Nephron (organoid): ENCODE measurements around the gene PPP1R9A.
"Not testable (repeated sequence)": the region's sequence is repeated elsewhere in the genome, so short reads cannot be mapped to it uniquely, and the experiment has no call there.

Experiments
- H3K27ac Mint-ChIP-seq, 3 experiments: 2 replicates each; pipeline ENCODE4 v1.8.0; 2020; ENCODE audit warnings: mixed read lengths in 3 of 3, mild to moderate bottlenecking in 2 of 3, moderate library complexity in 1 of 3
- H3K27me3 Mint-ChIP-seq: 2 replicates; pipeline ENCODE4 v1.8.0; 2021; ENCODE audit warnings: low read depth, mild to moderate bottlenecking, moderate library complexity, mixed read lengths
- H3K36me3 Mint-ChIP-seq: 2 replicates; pipeline ENCODE4 v1.8.0; 2020; ENCODE audit warnings: low read depth, mixed read lengths
- H3K4me1 Mint-ChIP-seq: 2 replicates; pipeline ENCODE4 v1.8.0; 2020; ENCODE audit warnings: mixed read lengths
- H3K4me3 Mint-ChIP-seq, 3 experiments: 2 replicates each; pipeline ENCODE4 v1.8.0; 2020; ENCODE audit warnings: mild to moderate bottlenecking in 3 of 3, mixed read lengths in 3 of 3, moderate library complexity in 2 of 3
- H3K9me3 Mint-ChIP-seq: 2 replicates; pipeline ENCODE4 v1.8.0; 2020; ENCODE audit warnings: mixed read lengths
- CTCF ChIP-seq, 3 experiments: fragments of 200-600 bp; sonication (generic); IDR thresholded peaks; one replicate each; pipeline ENCODE4 v1.5.0; 2021; ENCODE audit warnings: antibody characterized with exemption in 3 of 3; ENCODE audit not compliant: unreplicated experiment in 3 of 3

PPP1R9A gene

GRCh38 chr7:94999069-94999351 is 91.6 kb downstream of the PPP1R9A start:
- Mint-ChIP-seq H3K4me1 (peaks cover 51% of the 10 kb centered on the region), H3K9me3 (peaks cover 8% of the 10 kb centered on the region), H3K27me3 (no peaks in the 10 kb centered on the region), H3K36me3 (peaks cover 9% of the 10 kb centered on the region), H3K27ac (peak overlapping the region; percentile 75 to 90 (median 82)), H3K4me3 (no peak overlapping the region)
- no peak for TF ChIP-seq CTCF (IDR thresholded peaks at IDR 0.05; ENCODE audit: unreplicated experiment in 3 of 3)

DNA sequence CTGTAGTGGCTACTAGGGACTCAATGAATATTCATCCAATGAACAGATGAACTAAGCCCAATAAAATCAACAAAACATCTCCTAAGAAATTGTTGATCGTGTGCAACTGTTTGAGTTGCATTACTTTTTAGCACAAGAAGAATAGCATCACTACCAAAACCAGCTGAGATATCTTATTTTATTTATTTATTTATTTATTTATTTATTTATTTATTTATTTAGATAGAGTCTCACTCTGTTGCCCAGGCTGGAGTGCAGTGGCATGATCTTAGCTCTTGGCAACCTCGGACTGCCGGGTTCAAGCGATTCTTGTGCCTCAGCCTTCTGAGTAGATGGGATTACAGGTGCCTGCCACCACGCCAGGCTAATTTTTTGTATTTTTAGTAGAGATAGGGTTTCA is 92.2 kb downstream of the PPP1R9A start:
- not testable (repeated sequence) for H3K9me3 Mint-ChIP-seq, H3K4me3 Mint-ChIP-seq, H3K27me3 Mint-ChIP-seq, H3K36me3 Mint-ChIP-seq
- Mint-ChIP-seq H3K4me1 (peaks cover 56% of the 10 kb centered on the region), H3K27ac (peak overlapping the region in 2 of 3 experiments; percentile 75 to 90)

GRCh38 chr7:95001258-95001657 is 93.9 kb downstream of the PPP1R9A start:
- Mint-ChIP-seq H3K27me3 (no peaks in the 10 kb centered on the region), H3K36me3 (no peaks in the 10 kb centered on the region), H3K27ac (peak overlapping the region; percentile 15 to 38 (median 26)), H3K9me3 (no peaks in the 10 kb centered on the region), H3K4me3 (no peak overlapping the region), H3K4me1 (peaks cover 59% of the 10 kb centered on the region)
- TF ChIP-seq CTCF (IDR thresholded peaks at IDR 0.05; ENCODE audit: unreplicated experiment in 3 of 3): no peak

DNA sequence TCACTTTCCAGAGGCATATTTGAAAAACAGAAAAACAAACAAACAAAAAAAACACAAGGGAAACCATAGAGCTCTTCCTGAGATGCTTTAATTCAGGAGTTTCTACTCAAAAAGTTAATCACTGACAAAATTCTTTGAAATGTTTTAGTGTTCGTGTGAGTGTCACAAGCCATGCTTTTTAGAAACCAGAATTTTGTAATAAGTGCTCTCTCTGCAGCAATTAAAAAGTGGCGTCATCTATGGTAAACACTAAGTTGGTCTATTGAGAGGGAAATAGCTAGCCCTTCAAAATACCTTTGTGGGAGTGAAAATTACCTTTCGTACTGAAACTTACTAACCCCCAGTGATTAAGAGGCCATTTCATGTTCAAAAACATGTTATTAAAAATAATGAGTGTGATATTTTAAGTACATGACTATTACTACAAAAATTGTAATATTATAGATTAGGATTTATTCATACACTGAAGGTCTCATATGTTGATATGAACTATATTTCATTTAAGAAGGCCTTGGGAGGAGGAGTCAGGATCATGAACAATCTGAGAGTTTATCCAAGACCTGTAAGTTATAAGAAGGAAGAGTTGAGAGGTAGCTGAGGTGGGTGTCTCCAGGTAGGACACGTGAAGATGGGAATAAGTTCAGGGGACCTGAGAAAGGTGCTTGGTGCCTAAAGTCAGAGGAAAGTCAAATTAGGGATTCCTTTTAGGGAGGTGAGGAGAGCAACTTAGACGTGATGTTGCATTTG is 94.6 kb downstream of the PPP1R9A start:
- Mint-ChIP-seq H3K27ac (peak overlapping the region in 2 of 3 experiments; percentile 16 to 27), H3K4me3 (no peak overlapping the region), H3K9me3 (no peaks in the 10 kb centered on the region), H3K4me1 (peaks cover 56% of the 10 kb centered on the region), H3K36me3 (no peaks in the 10 kb centered on the region), H3K27me3 (no peaks in the 10 kb centered on the region)
- TF ChIP-seq CTCF (IDR thresholded peaks at IDR 0.05; ENCODE audit: unreplicated experiment in 3 of 3): no peak

DNA sequence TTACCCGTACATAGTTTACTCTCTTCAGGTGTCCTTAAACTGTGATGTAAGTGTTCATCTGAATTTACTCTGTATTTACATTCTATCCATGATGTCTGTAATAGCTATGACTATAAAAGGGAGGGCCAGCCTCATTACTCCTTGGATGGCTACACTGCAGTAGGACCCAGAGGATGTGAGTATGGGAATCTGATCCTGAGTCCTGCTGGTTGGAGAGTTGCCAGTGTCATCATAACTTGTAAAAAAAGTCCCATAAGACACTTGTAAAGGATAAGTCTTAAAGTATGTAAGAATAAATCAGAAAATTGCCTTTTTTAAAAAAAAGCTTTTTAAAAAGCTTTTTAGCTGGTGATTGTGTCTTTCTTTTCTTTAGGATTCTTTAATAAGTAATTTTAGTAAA is 95.4 kb downstream of the PPP1R9A start:
- TF ChIP-seq CTCF (IDR thresholded peaks at IDR 0.05; ENCODE audit: unreplicated experiment in 3 of 3): no peak
- peaks cover 50% of the 10 kb centered on the region for H3K4me1 Mint-ChIP-seq
- H3K36me3 Mint-ChIP-seq: no peaks in the 10 kb centered on the region
- no peaks in the 10 kb centered on the region for H3K9me3 Mint-ChIP-seq
- no peak overlapping the region for H3K4me3 Mint-ChIP-seq
- H3K27ac Mint-ChIP-seq: peak overlapping the region in 2 of 3 experiments; percentile 16 to 27
- no peaks in the 10 kb centered on the region for H3K27me3 Mint-ChIP-seq

- Mint-ChIP-seq H3K36me3 (no peaks in the 10 kb centered on the region), H3K27me3 (no peaks in the 10 kb centered on the region), H3K4me1 (peaks cover 34% of the 10 kb centered on the region), H3K27ac (peak overlapping the region; percentile 18 to 58 (median 43)), H3K9me3 (no peaks in the 10 kb centered on the region), H3K4me3 (no peak overlapping the region)
- no peak for TF ChIP-seq CTCF (IDR thresholded peaks at IDR 0.05; ENCODE audit: unreplicated experiment in 3 of 3)
These were observed 97.3 kb downstream of the PPP1R9A start for GRCh38 chr7:95004618-95005247.
